HUES64 (cell line): ENCODE data around the gene CLEC20A.

Experiments used
- H3K27ac ChIP-seq: 2 replicates; pipeline ENCODE4 v1.7.0; 2013; ENCODE audit warnings: low read depth, low read length, inconsistent platforms
- H3K27me3 ChIP-seq: 2 replicates; pipeline ENCODE4 v1.6.1; 2013; ENCODE audit warnings: mild to moderate bottlenecking, low read length; ENCODE audit not compliant: insufficient read depth
- H3K36me3 ChIP-seq: 2 replicates; pipeline ENCODE4 v1.6.1; 2013; ENCODE audit warnings: mild to moderate bottlenecking, low read length; ENCODE audit not compliant: insufficient read depth
- H3K4me1 ChIP-seq: 2 replicates; pipeline ENCODE4 v1.6.1; 2013; ENCODE audit warnings: mild to moderate bottlenecking, low read length, moderate library complexity; ENCODE audit not compliant: insufficient read depth
- H3K4me3 ChIP-seq: 2 replicates; pipeline ENCODE4 v1.5.1; 2013; ENCODE audit warnings: mild to moderate bottlenecking, low read length, moderate library complexity
- H3K9ac ChIP-seq: 2 replicates; pipeline ENCODE4 v1.6.1; 2013; ENCODE audit warnings: mild to moderate bottlenecking, low read depth, low read length
- H3K9me3 ChIP-seq: 2 replicates; pipeline ENCODE4 v1.6.1; 2013; ENCODE audit warnings: low read depth, low read length; ENCODE audit not compliant: insufficient read depth
- WGBS: fragments of 150-250, 120-280 bp; methylation state at CpG from one replicate; pipeline ENCODE4 v1.1.7; 2013; ENCODE audit warnings: missing lambda C conversion rate; 5-methylcytosine and 5-hydroxymethylcytosine counted together

CLEC20A gene

DNA sequence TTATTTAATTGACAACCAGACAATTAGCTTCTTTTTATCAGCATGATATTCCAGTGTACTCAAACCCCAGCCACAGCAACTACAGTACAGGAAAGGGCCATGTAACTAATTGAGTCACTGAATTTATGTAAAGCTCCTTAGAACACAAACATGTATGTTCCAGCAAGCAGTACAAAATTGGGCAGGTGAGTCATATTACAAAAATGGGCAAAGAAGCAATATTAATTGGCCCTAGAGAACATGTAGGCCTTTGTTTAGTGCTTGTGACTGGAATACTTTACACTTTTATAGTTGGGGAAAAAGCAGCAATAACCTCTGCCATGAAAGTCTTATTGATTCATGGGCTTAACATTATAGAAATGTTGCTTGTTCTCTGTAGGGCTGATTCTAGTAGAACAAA is 31.8 kb downstream of the CLEC20A start:
- no peak overlapping the region for H3K27ac ChIP-seq
- H3K27me3 ChIP-seq, result no peaks in the 10 kb centered on the region
- no peaks in the 10 kb centered on the region for H3K9me3 ChIP-seq
- H3K4me1 ChIP-seq, result 0 out of 2 replicates have a peak, but pooled peaks cover 3% of the 10 kb centered on the region
- no peak overlapping the region for H3K9ac ChIP-seq
- no peak overlapping the region for H3K4me3 ChIP-seq
- H3K36me3 ChIP-seq, result peaks cover 34% of the 10 kb centered on the region

DNA sequence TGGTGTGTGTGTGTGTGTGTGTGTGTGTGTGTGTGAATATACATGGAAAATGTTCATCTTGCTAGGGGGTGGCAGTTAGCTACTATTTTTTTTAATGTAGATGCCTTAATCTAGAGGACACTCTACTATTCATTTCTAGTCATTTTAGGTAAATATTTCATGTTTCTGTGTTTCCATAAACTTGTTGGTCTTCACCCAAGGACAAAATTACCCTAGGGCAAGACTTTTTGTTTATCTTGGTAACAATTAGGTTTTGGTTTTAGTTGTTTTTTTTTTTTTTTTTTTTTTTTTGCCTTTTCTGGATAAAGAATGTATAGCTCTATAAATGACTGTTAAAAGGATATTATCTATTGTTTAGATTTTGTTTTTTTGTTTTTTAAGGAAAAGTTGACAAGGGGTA is 32.2 kb downstream of the CLEC20A start:
- no peaks in the 10 kb centered on the region for H3K9me3 ChIP-seq
- no peak overlapping the region for H3K27ac ChIP-seq
- 0 out of 2 replicates have a peak, but pooled peaks cover 3% of the 10 kb centered on the region for H3K4me1 ChIP-seq
- no peak overlapping the region for H3K4me3 ChIP-seq
- H3K36me3 ChIP-seq, result peaks cover 34% of the 10 kb centered on the region
- H3K9ac ChIP-seq, result no peak overlapping the region
- no peaks in the 10 kb centered on the region for H3K27me3 ChIP-seq

GRCh38 chr1:178464141-178464540 is 32.6 kb downstream of the CLEC20A start:
- H3K27ac ChIP-seq, result no peak overlapping the region
- no peaks in the 10 kb centered on the region for H3K27me3 ChIP-seq
- H3K4me1 ChIP-seq, result 0 out of 2 replicates have a peak, but pooled peaks cover 3% of the 10 kb centered on the region
- peaks cover 37% of the 10 kb centered on the region for H3K36me3 ChIP-seq
- 39% methylated on average over 1 of the region's 1 CpG for WGBS
- H3K4me3 ChIP-seq, result no peak overlapping the region
- H3K9me3 ChIP-seq, result no peaks in the 10 kb centered on the region
- H3K9ac ChIP-seq, result no peak overlapping the region

DNA sequence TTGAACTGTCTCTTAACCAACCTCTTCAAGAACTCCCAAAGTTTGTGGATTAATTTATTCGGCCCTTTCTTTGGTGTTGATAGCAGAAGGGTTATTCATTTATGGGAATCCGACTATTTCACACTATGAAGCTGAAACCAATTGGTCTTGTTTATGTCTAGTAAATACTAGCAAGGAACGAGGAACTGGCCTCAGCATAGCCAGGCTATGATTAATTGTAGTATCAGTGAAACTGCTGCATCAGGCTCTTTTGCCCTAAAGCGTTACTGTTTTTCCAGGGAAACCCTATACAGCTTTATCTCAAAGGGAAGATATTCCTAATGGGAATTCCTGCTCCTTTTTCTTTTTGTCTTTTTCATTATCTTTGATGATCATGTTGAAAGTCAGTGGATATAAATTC is 35.1 kb downstream of the CLEC20A start:
- Histone ChIP-seq H3K4me1 (0 out of 2 replicates have a peak, but pooled peaks cover 3% of the 10 kb centered on the region), H3K9me3 (no peaks in the 10 kb centered on the region), H3K27ac (0 out of 2 replicates have a peak overlapping the region, but pooled peaks have one; percentile 37), H3K4me3 (no peak overlapping the region), H3K36me3 (peaks cover 41% of the 10 kb centered on the region), H3K27me3 (no peaks in the 10 kb centered on the region), H3K9ac (no peak overlapping the region)
- 91% methylated on average over 4 of the region's 4 CpGs for WGBS

DNA sequence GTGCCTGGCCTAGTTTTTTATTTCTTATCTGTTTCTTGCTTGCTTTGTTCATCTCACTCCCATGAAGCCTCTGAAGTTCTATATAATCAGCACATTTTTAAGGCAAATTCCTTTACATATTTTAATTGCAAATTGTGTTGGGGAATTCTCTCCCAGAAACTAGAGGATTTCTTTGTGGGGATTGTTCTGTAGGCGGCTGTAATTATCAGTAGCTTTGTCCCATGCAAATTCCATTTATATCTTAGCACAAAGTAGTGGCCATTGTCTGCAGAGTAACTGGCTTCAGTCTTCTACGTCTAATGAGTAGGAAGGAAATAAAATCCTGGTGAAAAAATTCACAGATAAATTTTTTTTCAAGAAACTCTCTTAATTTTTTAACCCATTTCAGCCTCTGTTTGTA is 35.7 kb downstream of the CLEC20A start:
- no peak overlapping the region for H3K27ac ChIP-seq
- H3K4me3 ChIP-seq, result no peak overlapping the region

GRCh38 chr1:178458203-178458602 is 38.6 kb downstream of the CLEC20A start:
- H3K27me3 ChIP-seq, result no peaks in the 10 kb centered on the region
- WGBS, result 95% methylated on average over 12 of the region's 12 CpGs
- H3K4me1 ChIP-seq, result 0 out of 2 replicates have a peak, but pooled peaks cover 3% of the 10 kb centered on the region
- H3K4me3 ChIP-seq, result no peak overlapping the region
- no peak overlapping the region for H3K27ac ChIP-seq
- H3K9ac ChIP-seq, result no peak overlapping the region
- peaks cover 41% of the 10 kb centered on the region for H3K36me3 ChIP-seq
- H3K9me3 ChIP-seq, result no peaks in the 10 kb centered on the region

More for the DNA sequence above, 35.7 kb downstream of the CLEC20A start:
- Histone ChIP-seq H3K4me1 (0 out of 2 replicates have a peak, but pooled peaks cover 3% of the 10 kb centered on the region), H3K36me3 (peaks cover 40% of the 10 kb centered on the region), H3K9me3 (no peaks in the 10 kb centered on the region), H3K9ac (no peak overlapping the region), H3K27me3 (no peaks in the 10 kb centered on the region)
- 75% methylated on average over 1 of the region's 2 CpGs for WGBS

GRCh38 chr1:178457651-178458050 is 39.1 kb downstream of the CLEC20A start:
- H3K27me3 ChIP-seq, result no peaks in the 10 kb centered on the region
- no peak overlapping the region for H3K27ac ChIP-seq
- H3K4me3 ChIP-seq, result no peak overlapping the region
- H3K36me3 ChIP-seq, result peaks cover 44% of the 10 kb centered on the region
- H3K9me3 ChIP-seq, result no peaks in the 10 kb centered on the region
- H3K4me1 ChIP-seq, result 0 out of 2 replicates have a peak, but pooled peaks cover 3% of the 10 kb centered on the region
- no peak overlapping the region for H3K9ac ChIP-seq
- 95% methylated on average over 5 of the region's 5 CpGs for WGBS

GRCh38 chr1:178456472-178456871 is 40.3 kb downstream of the CLEC20A start:
- H3K36me3 ChIP-seq, result peaks cover 56% of the 10 kb centered on the region
- H3K9ac ChIP-seq, result no peak overlapping the region
- H3K9me3 ChIP-seq, result no peaks in the 10 kb centered on the region
- H3K27me3 ChIP-seq, result no peaks in the 10 kb centered on the region
- H3K4me3 ChIP-seq, result no peak overlapping the region
- H3K4me1 ChIP-seq, result 0 out of 2 replicates have a peak, but pooled peaks cover 3% of the 10 kb centered on the region
- 95% methylated on average over 13 of the region's 13 CpGs for WGBS
- no peak overlapping the region for H3K27ac ChIP-seq

- Histone ChIP-seq H3K4me1 (no peaks in the 10 kb centered on the region), H3K27ac (no peak overlapping the region), H3K27me3 (no peaks in the 10 kb centered on the region), H3K4me3 (no peak overlapping the region), H3K36me3 (peaks cover 41% of the 10 kb centered on the region), H3K9ac (no peak overlapping the region), H3K9me3 (no peaks in the 10 kb centered on the region)
- WGBS, result 97% methylated on average over 3 of the region's 3 CpGs
Observed at GRCh38 chr1:178452013-178452412, 44.8 kb downstream of the CLEC20A start.

- Histone ChIP-seq H3K36me3 (peaks cover 39% of the 10 kb centered on the region), H3K9me3 (no peaks in the 10 kb centered on the region), H3K27ac (no peak overlapping the region), H3K9ac (no peak overlapping the region), H3K4me1 (no peaks in the 10 kb centered on the region), H3K4me3 (no peak overlapping the region), H3K27me3 (no peaks in the 10 kb centered on the region)
- 94% methylated on average over 2 of the region's 3 CpGs for WGBS
Observed at GRCh38 chr1:178451529-178451928, 45.2 kb downstream of the CLEC20A start.

- H3K9ac ChIP-seq, result no peak overlapping the region
- H3K4me3 ChIP-seq, result no peak overlapping the region
- H3K27me3 ChIP-seq, result no peaks in the 10 kb centered on the region
- no peaks in the 10 kb centered on the region for H3K9me3 ChIP-seq
- no peak overlapping the region for H3K27ac ChIP-seq
- no peaks in the 10 kb centered on the region for H3K4me1 ChIP-seq
- 86% methylated on average over 5 of the region's 6 CpGs for WGBS
- peaks cover 41% of the 10 kb centered on the region for H3K36me3 ChIP-seq
Observed at GRCh38 chr1:178450871-178451270, 45.9 kb downstream of the CLEC20A start.

- H3K9me3 ChIP-seq, result no peaks in the 10 kb centered on the region
- H3K4me3 ChIP-seq, result no peak overlapping the region
- H3K4me1 ChIP-seq, result peaks cover 10% of the 10 kb centered on the region
- WGBS, result 86% methylated on average over 3 of the region's 3 CpGs
- H3K27me3 ChIP-seq, result no peaks in the 10 kb centered on the region
- no peak overlapping the region for H3K27ac ChIP-seq
- peaks cover 67% of the 10 kb centered on the region for H3K36me3 ChIP-seq
- no peak overlapping the region for H3K9ac ChIP-seq
Observed at GRCh38 chr1:178442925-178443324, 53.8 kb downstream of the CLEC20A start.
